ENCODE measurements around the gene IL5.

DNA sequence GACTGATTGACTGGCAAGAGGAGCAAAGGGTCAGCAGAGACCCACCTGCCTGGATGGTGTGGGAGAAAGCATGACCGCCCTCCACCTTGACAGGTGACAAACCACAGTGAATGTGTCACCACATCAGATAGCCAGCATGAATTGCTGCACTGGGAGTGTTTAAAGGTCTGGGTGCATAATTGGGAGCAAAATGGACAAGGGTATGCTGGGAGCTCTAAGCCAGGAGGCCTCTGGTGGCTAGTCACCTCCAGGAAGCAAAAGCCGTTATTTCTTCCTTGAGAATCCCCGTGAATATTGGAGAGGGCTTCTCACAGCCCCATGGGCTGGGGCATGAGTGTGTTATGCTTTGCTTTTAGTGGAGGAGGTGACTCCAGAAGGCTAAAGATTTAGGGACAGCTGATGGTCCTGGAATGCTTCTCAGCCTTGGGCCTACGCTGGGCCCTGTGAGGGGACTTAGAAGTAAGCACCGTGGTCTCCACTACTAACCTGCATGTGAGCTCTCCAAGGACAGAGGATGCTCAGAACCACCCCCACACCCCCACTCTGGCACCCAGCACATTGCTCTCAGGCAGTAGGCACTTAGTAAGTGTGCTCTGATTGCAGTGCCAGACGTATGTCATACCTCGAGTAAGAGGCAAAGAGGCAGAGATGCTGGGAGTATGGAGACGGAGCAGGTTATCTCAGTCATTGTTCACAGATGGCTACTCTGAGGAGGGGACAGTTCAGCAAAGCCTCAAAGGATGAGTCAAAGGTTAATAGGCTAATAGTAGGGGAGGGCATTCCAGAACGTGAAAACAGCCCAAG lies 43.7 kb downstream of the IL5 start:
- TF ChIP-seq, protein P1, sequence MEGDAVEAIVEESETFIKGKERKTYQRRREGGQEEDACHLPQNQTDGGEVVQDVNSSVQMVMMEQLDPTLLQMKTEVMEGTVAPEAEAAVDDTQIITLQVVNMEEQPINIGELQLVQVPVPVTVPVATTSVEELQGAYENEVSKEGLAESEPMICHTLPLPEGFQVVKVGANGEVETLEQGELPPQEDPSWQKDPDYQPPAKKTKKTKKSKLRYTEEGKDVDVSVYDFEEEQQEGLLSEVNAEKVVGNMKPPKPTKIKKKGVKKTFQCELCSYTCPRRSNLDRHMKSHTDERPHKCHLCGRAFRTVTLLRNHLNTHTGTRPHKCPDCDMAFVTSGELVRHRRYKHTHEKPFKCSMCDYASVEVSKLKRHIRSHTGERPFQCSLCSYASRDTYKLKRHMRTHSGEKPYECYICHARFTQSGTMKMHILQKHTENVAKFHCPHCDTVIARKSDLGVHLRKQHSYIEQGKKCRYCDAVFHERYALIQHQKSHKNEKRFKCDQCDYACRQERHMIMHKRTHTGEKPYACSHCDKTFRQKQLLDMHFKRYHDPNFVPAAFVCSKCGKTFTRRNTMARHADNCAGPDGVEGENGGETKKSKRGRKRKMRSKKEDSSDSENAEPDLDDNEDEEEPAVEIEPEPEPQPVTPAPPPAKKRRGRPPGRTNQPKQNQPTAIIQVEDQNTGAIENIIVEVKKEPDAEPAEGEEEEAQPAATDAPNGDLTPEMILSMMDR (IDR thresholded peaks at IDR 0.05; ENCODE audit: low read depth, low read length), result no peak
- TF ChIP-seq EZH2phosphoT487 (IDR thresholded peaks at IDR 0.05; ENCODE audit: low read depth), result no peak

All from OCI-LY3 (cell line).